HCT116 (cell line): Measurements from ENCODE around the gene PRKD2.

Experiments
- CTCF ChIP-seq, 3 experiments: fragments of 200-600 bp in 1 of 3; sonication (generic) in 1 of 3; IDR thresholded peaks in 2 of 3; conservative IDR thresholded peaks in 1 of 3; 2 replicates each; pipeline ENCODE4 v1.5.1; 2012 to 2017; ENCODE audit warnings: low read depth in 2 of 3, low read length in 2 of 3, antibody characterized with exemption in 1 of 3, borderline replicate concordance in 1 of 3, control low read depth in 1 of 3, mild to moderate bottlenecking in 1 of 3, mixed read lengths in 1 of 3, mixed run types in 1 of 3, moderate library complexity in 1 of 3; ENCODE audit not compliant: insufficient read depth in 1 of 3
- EZH2 ChIP-seq: fragments of 200-600 bp; sonication (generic); IDR thresholded peaks from 2 replicates; pipeline ENCODE4 v1.6.1; 2017; ENCODE audit warnings: antibody characterized with exemption, mixed run types
- EZH2phosphoT487 ChIP-seq: fragments of 200-600 bp; IDR thresholded peaks from 2 replicates; pipeline ENCODE4 v1.6.1; 2018; ENCODE audit warnings: antibody characterized with exemption, borderline replicate concordance
- MAX ChIP-seq: IDR thresholded peaks from 2 replicates; pipeline ENCODE4 v1.6.1; 2012
- POLR2A ChIP-seq: IDR thresholded peaks from 2 replicates; pipeline ENCODE4 v1.7.0; 2011; ENCODE audit warnings: borderline replicate concordance; ENCODE audit not compliant: insufficient read depth, insufficient read length; ENCODE audit errors: extremely low read depth
- POLR2AphosphoS5 ChIP-seq: IDR thresholded peaks from 2 replicates; pipeline ENCODE4 v1.6.1; 2011; ENCODE audit warnings: mild to moderate bottlenecking, low read depth, low read length, moderate library complexity
- REST ChIP-seq: IDR thresholded peaks from 2 replicates; pipeline ENCODE4 v1.6.1; 2012; ENCODE audit warnings: low read depth
- SIN3A ChIP-seq: IDR thresholded peaks from 2 replicates; pipeline ENCODE4 v1.6.1; 2012; ENCODE audit warnings: low read depth
- SP1 ChIP-seq: IDR thresholded peaks from 2 replicates; pipeline ENCODE4 v1.6.1; 2012; ENCODE audit warnings: low read depth
- SRF ChIP-seq: IDR thresholded peaks from 2 replicates; pipeline ENCODE4 v1.6.1; 2012; ENCODE audit warnings: low read depth
- ZBTB33 ChIP-seq: IDR thresholded peaks from 2 replicates; pipeline ENCODE4 v1.6.1; 2011; ENCODE audit warnings: mild to moderate bottlenecking, low read length, moderate library complexity; ENCODE audit not compliant: insufficient replicate concordance; ENCODE audit errors: extremely low read depth
- ZFX ChIP-seq: fragments of 450-650 bp; IDR thresholded peaks from 2 replicates; pipeline ENCODE4 v1.6.1; 2017

GRCh38 chr19:46725859-46726393, 9.0 kb upstream of the PRKD2 start:
- TF ChIP-seq CTCF (IDR thresholded peaks at IDR 0.05 in 2 of 3, conservative IDR thresholded peaks at IDR 0.05 in 1 of 3; ENCODE audit: borderline replicate concordance in 1 of 3, insufficient read depth in 1 of 3, low read depth in 2 of 3, low read length in 2 of 3) (no peak), ZFX (no peak), EZH2 (no peak), REST (no peak), POLR2A (no peak), SP1 (no peak), MAX (no peak), POLR2AphosphoS5 (0 out of 2 replicates have a peak, but pooled peaks have one; percentile 7), ZBTB33 (no peak), EZH2phosphoT487 (no peak), SIN3A (no peak), SRF (no peak)
